ENCODE results near the gene SGMS1.

Gene SGMS1

DNA sequence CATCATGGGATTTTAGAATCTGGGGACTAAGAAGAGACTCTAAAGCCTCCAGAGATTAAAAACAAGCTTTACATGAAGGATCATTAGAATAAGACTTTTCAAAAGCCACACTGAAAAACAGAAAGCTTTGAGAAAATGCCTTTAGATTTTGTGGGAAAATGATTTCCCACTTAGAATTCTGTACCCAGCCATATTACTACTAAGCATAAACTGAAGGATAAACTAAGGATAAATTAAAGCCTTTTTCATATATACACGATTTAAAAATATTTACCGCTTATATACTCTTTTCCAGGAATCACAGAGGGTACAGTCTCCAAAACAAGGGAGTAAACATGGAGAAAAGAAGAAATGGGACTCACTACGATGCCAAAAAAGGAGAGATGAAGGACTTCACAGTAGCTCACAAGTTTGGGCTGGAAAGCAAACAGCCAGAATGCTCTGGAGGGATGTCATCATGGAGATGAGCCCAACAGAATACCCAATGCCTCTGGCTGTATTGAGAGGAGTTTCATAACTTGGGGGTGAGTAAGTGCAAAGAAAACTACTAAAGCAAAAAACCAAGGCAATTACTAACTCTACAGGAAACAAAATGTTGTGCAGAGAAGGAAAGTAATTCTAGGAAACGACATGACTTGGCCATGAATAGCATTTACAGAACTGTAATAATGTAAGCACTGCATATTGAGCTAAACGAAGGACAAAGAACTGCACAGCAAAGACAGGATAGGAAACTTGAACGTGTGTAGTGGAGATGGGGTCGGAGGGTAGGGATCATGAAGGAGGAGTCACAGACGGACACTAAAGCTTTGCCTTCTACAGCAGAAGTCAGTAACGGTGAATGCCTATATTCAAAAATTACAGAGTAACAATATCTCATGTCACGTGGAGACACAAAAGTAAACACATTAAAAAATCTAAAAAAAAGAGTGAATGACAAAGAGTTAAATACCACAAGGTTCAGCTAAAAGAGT lies 311.0 kb downstream of the SGMS1 start:
- no peak for DNase-seq
- TF ChIP-seq POLR2A (IDR thresholded peaks at IDR 0.05; ENCODE audit: low read length) (no peak), GATA1 (IDR thresholded peaks at IDR 0.05; ENCODE audit: low read depth, low read length) (no peak)

DNA sequence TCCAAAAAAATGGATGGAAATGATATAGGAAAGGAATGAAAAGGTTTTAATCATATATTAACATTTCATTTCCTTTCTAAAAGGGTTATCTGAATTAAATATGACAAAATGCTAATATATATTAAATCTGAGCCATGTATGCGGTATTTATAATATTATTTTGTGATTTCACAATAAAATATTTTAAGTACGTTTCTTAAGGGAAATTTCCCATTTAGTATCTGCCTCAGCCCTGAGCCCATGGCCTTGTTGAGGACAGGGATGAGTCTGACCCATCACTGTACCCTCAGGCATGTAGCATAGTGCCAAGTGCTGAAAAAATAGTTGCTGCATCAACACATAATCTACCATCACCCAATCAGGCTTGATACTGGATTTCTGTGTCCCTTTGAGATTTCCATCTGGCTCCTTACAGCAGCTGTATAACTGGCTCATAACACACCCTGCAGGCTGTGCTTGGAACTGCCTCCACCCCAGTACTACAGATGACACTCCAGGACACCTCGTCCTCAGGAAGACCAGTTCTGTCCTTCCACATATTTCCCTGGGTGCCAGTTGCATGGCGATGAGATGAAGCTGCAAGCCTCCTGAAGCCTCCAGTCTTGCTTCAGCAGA lies 313.1 kb downstream of the SGMS1 start:
- peak; percentile 74 to 79 for DNase-seq
- TF ChIP-seq GATA1 (IDR thresholded peaks at IDR 0.05; ENCODE audit: low read depth, low read length) (no peak), POLR2A (IDR thresholded peaks at IDR 0.05; ENCODE audit: low read length) (no peak)

DNA sequence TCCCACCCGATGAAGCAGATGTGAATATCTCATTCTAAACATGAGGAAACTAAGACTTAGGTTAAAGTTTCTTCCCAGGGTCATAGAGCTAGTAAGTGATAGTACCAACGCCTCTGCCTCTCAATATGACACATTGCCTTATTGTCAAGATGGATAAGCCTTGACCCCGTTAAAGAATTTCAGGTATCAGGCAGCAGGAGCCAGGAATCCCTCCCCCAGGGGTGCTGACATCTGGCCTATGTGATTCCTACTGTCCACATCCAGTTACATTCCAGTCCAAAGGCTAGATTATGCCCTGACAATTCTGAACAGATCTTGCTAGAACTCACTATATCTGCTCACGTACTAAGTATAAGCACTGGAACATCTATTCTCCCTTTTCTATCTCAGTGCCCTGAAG lies 314.4 kb downstream of the SGMS1 start:
- DNase-seq = no peak
- no peak for TF ChIP-seq POLR2A (IDR thresholded peaks at IDR 0.05; ENCODE audit: low read length)
- no peak for TF ChIP-seq GATA1 (IDR thresholded peaks at IDR 0.05; ENCODE audit: low read depth, low read length)

DNA sequence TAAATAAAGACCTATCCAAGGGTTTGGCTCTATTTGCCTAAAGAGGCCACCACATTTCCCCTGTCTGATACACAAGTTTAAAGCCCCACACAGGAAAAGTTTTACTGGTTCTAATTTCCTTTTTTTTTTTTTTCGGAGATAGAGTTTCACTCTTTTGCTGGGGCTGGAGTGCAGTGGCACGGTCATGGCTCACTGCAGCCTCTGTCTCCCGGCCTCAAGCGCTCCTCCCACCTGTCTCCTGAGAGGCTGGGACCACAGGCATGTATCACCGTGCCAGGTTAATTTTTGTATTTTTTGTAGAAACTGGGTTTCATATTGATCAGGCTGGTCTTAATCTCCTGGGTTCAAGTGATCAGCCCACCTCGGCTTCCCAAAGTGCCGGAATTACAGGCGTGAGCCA lies 319.1 kb downstream of the SGMS1 start:
- TF ChIP-seq POLR2A (IDR thresholded peaks at IDR 0.05; ENCODE audit: low read length) (no peak), GATA1 (IDR thresholded peaks at IDR 0.05; ENCODE audit: low read depth, low read length) (no peak)
- no peak for DNase-seq

DNA sequence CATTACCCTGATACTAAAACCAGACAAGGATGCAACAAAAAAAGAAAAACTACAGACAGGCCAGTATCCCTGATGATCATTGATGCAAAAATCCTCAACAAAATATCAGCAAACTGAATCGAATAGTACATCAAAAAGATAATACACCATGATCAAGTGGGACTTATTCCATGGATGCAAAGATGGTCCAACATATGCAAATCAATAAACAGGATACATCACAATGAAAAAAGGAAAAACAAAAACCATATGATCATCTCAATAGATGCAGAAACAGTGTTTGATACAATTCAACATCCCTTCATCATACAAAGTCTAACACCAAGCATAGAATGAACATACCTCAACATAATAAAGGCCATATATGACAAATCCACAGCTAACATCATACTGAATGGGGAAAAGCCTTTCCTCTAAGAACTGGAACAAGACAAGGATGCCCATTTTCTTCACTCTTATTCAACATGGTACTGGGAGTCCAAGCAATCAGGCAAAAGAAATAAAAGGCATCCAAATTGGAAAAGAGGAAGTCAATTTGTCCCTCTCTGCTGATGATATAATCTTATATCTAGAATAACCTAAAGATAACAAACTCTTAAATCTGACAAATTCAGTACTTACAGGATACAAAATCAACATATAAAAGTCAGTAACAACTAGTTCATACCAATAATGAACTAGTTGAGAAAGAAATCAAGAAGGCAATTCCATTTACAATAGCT lies 323.6 kb downstream of the SGMS1 start:
- TF ChIP-seq POLR2A (IDR thresholded peaks at IDR 0.05; ENCODE audit: low read length) = no peak
- TF ChIP-seq GATA1 (IDR thresholded peaks at IDR 0.05; ENCODE audit: low read depth, low read length) = no peak
- DNase-seq = no peak

DNA sequence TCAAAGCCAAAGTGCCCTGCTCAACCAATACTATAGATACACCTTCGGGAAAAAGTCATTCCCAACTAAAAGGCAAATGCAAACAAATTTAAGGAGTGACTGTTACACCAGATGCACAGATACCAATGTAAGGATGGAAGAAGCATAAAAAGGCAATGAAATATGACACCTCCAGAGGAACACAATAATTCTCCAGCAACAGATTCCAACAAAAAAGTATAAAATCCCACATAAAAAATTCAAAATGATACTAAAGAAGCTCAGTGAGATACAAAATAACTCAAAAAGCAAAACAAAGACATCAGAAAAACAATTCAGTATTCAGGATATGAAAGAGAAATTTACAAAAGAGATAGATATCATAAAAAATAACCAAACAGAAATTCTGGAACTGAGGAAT lies 328.4 kb downstream of the SGMS1 start:
- DNase-seq = no peak
- no peak for TF ChIP-seq GATA1 (IDR thresholded peaks at IDR 0.05; ENCODE audit: low read depth, low read length)

DNA sequence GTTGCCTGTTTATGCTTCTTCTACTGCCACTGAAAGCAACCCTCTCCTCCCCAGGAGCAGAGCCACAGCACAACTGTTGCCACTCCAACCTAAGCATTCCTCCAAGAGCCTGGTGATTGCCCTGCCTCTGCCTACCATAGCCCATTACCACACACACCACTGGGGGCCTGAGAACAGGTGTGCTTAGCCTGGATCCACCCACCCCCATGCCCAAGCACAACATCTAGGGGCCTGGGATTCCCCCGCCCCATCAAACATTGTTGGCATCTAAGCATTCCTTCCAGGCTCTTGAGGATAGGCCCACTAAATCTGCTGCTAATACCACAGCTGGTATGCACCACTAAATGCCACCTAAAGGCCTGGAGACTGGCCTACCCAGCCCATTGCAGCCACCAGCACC lies 329.2 kb downstream of the SGMS1 start:
- no peak for DNase-seq
- TF ChIP-seq GATA1 (IDR thresholded peaks at IDR 0.05; ENCODE audit: low read depth, low read length) = no peak
- TF ChIP-seq POLR2A (IDR thresholded peaks at IDR 0.05; ENCODE audit: low read length) = no peak

DNA sequence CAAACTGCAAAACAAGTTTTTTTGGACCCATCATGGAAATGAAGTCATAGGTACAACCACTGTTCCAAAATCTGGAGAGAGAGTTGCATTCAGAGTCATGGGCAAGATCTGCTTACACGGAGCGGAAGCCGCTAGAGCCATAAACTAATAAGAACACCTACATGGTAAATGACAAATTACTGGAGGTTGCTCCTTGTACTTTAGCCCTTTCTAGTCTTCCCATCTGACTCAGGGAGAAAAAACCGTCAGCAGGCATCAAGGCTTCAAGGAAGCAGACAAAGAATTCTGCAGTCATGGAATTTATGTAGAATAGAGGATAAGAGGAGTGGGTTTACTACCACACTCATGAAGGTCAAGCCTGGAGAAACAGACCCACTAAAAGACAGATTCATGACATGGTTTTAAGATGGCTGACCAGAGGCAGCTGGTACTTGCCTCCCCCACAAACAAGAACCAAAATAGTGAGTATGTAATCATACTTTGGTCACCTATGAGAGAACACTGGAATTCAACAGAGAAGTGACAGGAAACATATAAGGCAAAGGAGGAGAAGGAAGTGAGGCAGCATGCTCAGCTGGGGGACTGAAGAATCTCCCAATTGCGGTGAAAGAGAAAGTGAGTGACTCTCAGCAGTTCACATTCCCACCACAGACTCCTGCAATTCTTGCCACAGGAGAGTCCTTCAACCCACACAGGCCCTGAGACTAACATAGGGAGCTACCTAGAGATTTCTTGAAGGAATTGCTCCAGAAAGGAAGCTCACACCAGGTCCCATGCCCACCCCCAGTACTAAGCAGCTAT lies 330.0 kb downstream of the SGMS1 start:
- TF ChIP-seq GATA1 (IDR thresholded peaks at IDR 0.05; ENCODE audit: low read depth, low read length) (no peak), POLR2A (IDR thresholded peaks at IDR 0.05; ENCODE audit: low read length) (no peak)
- no peak for DNase-seq

DNA sequence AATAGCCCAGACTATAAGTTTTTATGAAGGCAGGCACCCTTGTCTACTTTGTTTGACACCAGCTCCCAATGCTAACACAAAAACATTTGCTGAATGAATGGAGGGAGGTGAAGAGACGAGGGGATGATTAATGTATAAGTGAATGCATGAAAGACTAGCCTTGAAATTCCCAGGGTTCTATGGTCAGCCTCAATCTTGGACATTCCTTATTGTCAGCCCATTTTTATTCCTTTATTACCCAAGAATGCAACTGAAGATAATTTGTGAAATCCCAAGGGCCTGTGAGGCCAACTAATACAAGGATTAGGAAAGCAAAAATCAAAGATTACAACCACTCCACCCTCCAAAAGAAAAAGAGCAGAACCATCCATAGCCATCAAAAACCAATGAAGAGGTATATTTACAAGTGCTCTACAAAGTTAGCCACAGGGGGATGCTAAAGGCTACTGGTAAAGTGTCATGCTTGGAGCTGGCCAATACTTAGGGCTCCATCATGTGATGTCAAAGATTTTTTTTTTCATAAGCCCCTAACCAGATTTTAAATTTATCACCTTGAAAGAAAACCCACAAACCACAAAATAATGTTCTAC lies 332.4 kb downstream of the SGMS1 start:
- no peak for TF ChIP-seq GATA1 (IDR thresholded peaks at IDR 0.05; ENCODE audit: low read depth, low read length)
- TF ChIP-seq POLR2A (IDR thresholded peaks at IDR 0.05; ENCODE audit: low read length) = no peak
- peak; percentile 35 to 48 for DNase-seq

DNA sequence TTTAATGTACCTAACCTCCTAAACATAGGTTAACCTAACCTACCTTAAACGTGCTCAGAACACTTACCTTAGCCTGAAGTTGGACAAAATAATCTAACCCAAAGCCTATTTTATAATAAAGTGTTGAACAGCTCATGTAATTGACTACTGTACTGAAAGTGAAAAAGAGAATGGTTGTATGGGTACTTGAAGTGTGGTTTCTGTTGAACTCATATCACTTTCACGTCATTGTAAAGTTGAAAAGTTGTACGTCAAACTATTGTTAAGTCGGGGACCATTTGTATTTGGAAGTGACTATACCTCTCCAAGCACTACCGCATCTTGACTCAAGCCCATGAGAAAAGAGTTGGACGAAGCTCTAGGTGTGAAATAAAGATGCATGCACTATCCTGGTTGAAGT lies 334.6 kb downstream of the SGMS1 start:
- DNase-seq = no peak
- no peak for TF ChIP-seq POLR2A (IDR thresholded peaks at IDR 0.05; ENCODE audit: low read length)
- TF ChIP-seq GATA1 (IDR thresholded peaks at IDR 0.05; ENCODE audit: low read depth, low read length) = no peak

DNA sequence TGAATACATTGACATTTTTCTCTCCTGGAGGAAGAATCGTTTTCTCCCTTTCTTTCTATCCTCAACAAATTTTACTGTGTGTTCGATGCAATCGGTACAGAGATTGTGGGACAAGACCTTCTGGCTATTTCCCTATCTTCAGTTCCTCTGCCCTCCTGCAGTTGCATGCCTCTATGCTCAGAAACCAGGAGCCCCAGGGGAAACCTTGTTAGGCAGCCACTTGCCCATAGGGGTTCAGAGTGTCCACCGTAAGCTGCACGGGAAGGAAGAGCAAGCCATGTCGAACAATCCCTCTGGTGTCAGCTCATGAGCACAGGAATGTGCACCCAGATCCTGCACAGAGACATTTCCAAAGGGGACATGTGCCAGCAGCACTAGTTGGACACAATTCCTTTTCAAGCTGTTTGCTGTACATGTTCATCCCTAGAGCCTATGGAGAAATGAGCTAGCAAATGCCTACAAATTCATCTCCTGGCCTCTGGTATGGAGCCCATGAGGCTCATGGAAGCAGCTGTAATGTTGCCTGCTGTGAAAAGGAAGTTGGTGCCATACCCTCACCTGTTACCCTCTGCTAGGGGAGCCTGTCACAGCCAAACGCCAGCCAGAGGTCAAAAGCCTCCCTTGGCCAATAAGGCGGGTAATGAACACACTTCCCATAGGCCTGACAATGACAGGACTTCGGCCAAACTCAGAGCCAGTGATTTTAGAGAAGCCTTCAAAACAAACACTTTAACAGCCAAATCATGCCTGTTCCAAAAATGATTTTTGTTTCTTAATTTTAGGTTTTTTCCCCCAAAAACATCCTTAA lies 336.6 kb downstream of the SGMS1 start:
- no peak for TF ChIP-seq GATA1 (IDR thresholded peaks at IDR 0.05; ENCODE audit: low read depth, low read length)
- TF ChIP-seq POLR2A (IDR thresholded peaks at IDR 0.05; ENCODE audit: low read length) = no peak
- no peak for DNase-seq

DNA sequence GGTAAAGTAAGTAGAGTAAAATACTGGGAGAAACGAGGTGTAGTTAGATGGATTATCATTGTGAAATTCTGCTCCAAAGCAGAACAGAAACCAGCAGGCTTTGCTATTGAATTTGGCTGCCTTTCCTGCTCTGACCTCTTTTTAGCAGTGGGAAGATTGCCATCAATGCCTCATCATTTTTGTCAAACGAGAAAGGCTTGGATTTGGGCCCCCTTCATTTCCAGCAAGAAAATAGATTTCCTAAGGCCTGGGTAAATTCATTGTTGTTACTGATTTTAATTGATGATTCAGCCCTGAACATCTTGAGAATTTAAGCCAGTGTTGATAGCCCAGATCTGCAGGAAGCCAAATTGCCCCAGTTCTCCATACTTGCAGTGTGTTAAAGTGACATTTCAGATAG lies 337.2 kb downstream of the SGMS1 start:
- TF ChIP-seq POLR2A (IDR thresholded peaks at IDR 0.05; ENCODE audit: low read length) = no peak
- no peak for TF ChIP-seq GATA1 (IDR thresholded peaks at IDR 0.05; ENCODE audit: low read depth, low read length)
- no peak for DNase-seq
